Measurements from ENCODE around the gene RRAGC. TPM values are rescaled to one million over a fixed set of nuclear protein-coding genes. Genes with fewer than 3 reads are reported as not detected.
A peak's percentile ranks its signal among the peaks of the same experiment; 100 is the strongest.
"Not testable (repeated sequence)": the region's sequence is repeated elsewhere in the genome, so short reads cannot be mapped to it uniquely, and the experiment has no call there.

The RRAGC gene
- total RNA-seq, 1 donor from 2014 or later = 6.2 TPM

DNA sequence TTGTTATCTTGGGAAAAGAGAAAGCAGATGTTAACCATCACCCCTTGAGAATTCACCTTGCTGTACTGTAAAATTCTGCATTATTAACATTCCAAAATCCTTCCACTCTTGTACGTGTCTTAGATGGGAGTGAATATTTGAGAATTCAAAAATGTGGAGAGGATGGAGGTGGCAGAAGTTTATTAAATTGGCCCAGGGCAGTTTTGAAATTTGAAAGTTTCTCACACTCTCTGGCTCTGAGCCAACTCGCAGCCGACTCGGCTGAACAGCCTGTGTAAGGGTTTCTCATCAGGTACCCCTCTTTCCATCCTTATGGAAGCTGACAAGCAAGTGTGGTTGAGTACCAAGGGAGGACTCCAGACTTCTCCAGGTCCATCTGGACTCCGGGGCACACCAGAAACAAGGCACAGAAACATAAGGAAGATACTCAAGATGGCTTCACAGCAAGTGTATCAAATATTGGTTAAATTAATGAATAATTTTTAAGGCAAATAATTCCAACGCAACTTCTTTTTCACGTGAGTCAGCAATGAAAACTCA lies 45.1 kb downstream of the RRAGC start:
- intact Hi-C loops (cut with DNase I) = no loop called here
- H3K4me1 ChIP-seq = peaks cover 0 to 2% of the 10 kb centered on the region in 2 donors
- H3K27me3 ChIP-seq = peaks cover 19% of the 10 kb centered on the region
- H3K9me3 ChIP-seq = no peaks in the 10 kb centered on the region
- TF ChIP-seq, protein P1, sequence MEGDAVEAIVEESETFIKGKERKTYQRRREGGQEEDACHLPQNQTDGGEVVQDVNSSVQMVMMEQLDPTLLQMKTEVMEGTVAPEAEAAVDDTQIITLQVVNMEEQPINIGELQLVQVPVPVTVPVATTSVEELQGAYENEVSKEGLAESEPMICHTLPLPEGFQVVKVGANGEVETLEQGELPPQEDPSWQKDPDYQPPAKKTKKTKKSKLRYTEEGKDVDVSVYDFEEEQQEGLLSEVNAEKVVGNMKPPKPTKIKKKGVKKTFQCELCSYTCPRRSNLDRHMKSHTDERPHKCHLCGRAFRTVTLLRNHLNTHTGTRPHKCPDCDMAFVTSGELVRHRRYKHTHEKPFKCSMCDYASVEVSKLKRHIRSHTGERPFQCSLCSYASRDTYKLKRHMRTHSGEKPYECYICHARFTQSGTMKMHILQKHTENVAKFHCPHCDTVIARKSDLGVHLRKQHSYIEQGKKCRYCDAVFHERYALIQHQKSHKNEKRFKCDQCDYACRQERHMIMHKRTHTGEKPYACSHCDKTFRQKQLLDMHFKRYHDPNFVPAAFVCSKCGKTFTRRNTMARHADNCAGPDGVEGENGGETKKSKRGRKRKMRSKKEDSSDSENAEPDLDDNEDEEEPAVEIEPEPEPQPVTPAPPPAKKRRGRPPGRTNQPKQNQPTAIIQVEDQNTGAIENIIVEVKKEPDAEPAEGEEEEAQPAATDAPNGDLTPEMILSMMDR (IDR thresholded peaks at IDR 0.05) = no peak
- DNase-seq (ENCODE audit: low spot score in 2 of 2) = no peak
- no peaks in the 10 kb centered on the region for H3K36me3 ChIP-seq
- no peak overlapping the region for H3K27ac ChIP-seq
- no peak overlapping the region for H3K4me3 ChIP-seq

GRCh38 chr1:38812981-38813380 lies 46.6 kb downstream of the RRAGC start:
- Histone ChIP-seq H3K4me1 (no peaks in the 10 kb centered on the region), H3K27ac (no peak overlapping the region), H3K27me3 (peaks cover 10% of the 10 kb centered on the region), H3K4me3 (no peak overlapping the region), H3K36me3 (no peaks in the 10 kb centered on the region), H3K9me3 (no peaks in the 10 kb centered on the region)
- intact Hi-C loops (cut with DNase I) = no loop called here
- DNase-seq (ENCODE audit: low spot score in 2 of 2) = no peak
- TF ChIP-seq, protein P1 (IDR thresholded peaks at IDR 0.05) = no peak

- H3K27ac ChIP-seq; DNase-seq (ENCODE audit: low spot score in 2 of 2); H3K27me3 ChIP-seq; H3K36me3 ChIP-seq; H3K4me3 ChIP-seq; intact Hi-C loops (cut with DNase I); H3K9me3 ChIP-seq; H3K4me1 ChIP-seq: not testable (repeated sequence)
Observed at GRCh38 chr1:38811466-38811865, 48.1 kb downstream of the RRAGC start.

- Histone ChIP-seq H3K4me3 (no peak overlapping the region), H3K27ac (no peak overlapping the region), H3K27me3 (no peaks in the 10 kb centered on the region), H3K4me1 (no peaks in the 10 kb centered on the region), H3K36me3 (no peaks in the 10 kb centered on the region), H3K9me3 (no peaks in the 10 kb centered on the region)
- TF ChIP-seq, protein P1 (IDR thresholded peaks at IDR 0.05) = no peak
- no peak for DNase-seq (ENCODE audit: low spot score in 2 of 2)
- intact Hi-C loops (cut with DNase I) = no loop called here
Observed at GRCh38 chr1:38806090-38806489, 53.5 kb downstream of the RRAGC start.

DNA sequence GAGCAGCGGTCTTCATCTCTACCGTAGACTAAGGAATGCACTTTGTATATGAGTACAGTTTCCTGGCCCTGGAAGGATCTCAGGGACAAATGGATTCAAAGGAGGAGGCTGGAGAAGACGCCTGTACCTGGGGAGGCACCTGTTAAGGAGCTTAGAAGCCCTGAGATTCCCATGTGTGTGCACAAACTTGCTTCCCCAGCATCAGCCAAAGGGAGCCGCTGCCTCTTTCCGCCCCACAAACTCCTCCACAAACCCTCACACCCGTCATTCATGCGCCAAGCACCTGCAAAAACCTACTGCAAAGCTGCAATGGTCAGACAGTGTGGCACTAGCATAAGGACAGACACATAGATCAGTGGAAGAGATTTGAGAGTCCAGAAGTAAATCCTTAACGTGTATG lies 54.5 kb downstream of the RRAGC start:
- H3K27ac ChIP-seq = no peak overlapping the region
- intact Hi-C loops (cut with DNase I) = no loop called here
- H3K4me3 ChIP-seq = no peak overlapping the region
- H3K36me3 ChIP-seq = no peaks in the 10 kb centered on the region
- H3K4me1 ChIP-seq = no peaks in the 10 kb centered on the region
- TF ChIP-seq, protein P1 (IDR thresholded peaks at IDR 0.05) = no peak
- H3K9me3 ChIP-seq = no peaks in the 10 kb centered on the region
- DNase-seq (ENCODE audit: low spot score in 2 of 2) = no peak
- H3K27me3 ChIP-seq = no peaks in the 10 kb centered on the region

- Histone ChIP-seq H3K4me3 (peak overlapping the region; percentile 33 to 56), H3K4me1 (no peaks in the 10 kb centered on the region), H3K27ac (no peak overlapping the region), H3K36me3 (no peaks in the 10 kb centered on the region), H3K27me3 (no peaks in the 10 kb centered on the region), H3K9me3 (no peaks in the 10 kb centered on the region)
- no peak for DNase-seq (ENCODE audit: low spot score in 2 of 2)
- TF ChIP-seq, protein P1 (IDR thresholded peaks at IDR 0.05) = no peak
- intact Hi-C loops (cut with DNase I) = no loop called here
Observed at GRCh38 chr1:38804062-38804886, 55.3 kb downstream of the RRAGC start.
